Brain microvascular endothelial cell (primary cell): ENCODE results near the gene FNDC3B.

ENCODE experiments used
- DNase-seq: peaks from one replicate; pipeline ENCODE4 v3.0.0-alpha.2; 2020
- H3K27ac ChIP-seq: fragments of 250-450 bp; sonication (Bioruptor Pico); 2 replicates; pipeline ENCODE4 v1.5.1; 2020; ENCODE audit warnings: mild to moderate bottlenecking, moderate library complexity
- H3K27me3 ChIP-seq: fragments of 250-450 bp; sonication (Bioruptor Pico); replicated peaks from 2 replicates; pipeline ENCODE4 v1.5.1; 2020; ENCODE audit warnings: mild to moderate bottlenecking
- H3K36me3 ChIP-seq: fragments of 250-450 bp; sonication (Bioruptor Pico); replicated peaks from 2 replicates; pipeline ENCODE4 v1.5.1; 2020; ENCODE audit warnings: mild to moderate bottlenecking
- H3K4me3 ChIP-seq: 2 replicates; pipeline ENCODE4 v1.5.1; 2011; ENCODE audit warnings: low read depth, mild to moderate bottlenecking, control low read depth, low read length, moderate library complexity
- in situ Hi-C: cut with HindIII; loops from 2 replicates; pipeline ENCODE4 v1.10.0; 2017; ENCODE audit warnings: low sequenced_read_pairs, low pct_ligation_motif_present
- TF ChIP-seq, protein P1 (sequence below): IDR thresholded peaks from 2 replicates; pipeline ENCODE4 v1.5.1; 2011; ENCODE audit warnings: low read depth, mild to moderate bottlenecking, moderate library complexity, low read length, control low read depth, inconsistent platforms; ENCODE audit errors: missing control alignments

The FNDC3B gene

DNA sequence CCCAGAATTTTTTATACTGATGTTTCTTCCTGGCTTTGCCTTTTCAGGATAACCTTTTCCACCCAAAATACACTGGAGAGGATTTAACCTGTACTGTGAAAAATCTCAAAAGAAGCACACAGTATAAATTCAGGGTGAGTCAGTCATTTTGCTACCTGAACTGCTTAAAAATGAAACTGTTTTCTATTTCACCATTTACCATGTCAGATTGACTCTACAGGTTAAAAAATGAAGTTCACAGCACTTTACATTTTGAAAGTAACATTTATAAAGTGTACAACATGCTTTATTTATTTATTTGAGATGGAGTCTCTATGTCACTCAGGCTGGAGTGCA, 293.6 kb downstream of the FNDC3B start:
- peaks cover 70% of the 10 kb centered on the region for H3K36me3 ChIP-seq
- no peak overlapping the region for H3K27ac ChIP-seq
- DNase-seq: no peak
- in situ Hi-C loops: no loop called here
- TF ChIP-seq, protein P1, sequence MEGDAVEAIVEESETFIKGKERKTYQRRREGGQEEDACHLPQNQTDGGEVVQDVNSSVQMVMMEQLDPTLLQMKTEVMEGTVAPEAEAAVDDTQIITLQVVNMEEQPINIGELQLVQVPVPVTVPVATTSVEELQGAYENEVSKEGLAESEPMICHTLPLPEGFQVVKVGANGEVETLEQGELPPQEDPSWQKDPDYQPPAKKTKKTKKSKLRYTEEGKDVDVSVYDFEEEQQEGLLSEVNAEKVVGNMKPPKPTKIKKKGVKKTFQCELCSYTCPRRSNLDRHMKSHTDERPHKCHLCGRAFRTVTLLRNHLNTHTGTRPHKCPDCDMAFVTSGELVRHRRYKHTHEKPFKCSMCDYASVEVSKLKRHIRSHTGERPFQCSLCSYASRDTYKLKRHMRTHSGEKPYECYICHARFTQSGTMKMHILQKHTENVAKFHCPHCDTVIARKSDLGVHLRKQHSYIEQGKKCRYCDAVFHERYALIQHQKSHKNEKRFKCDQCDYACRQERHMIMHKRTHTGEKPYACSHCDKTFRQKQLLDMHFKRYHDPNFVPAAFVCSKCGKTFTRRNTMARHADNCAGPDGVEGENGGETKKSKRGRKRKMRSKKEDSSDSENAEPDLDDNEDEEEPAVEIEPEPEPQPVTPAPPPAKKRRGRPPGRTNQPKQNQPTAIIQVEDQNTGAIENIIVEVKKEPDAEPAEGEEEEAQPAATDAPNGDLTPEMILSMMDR: no peak
- H3K27me3 ChIP-seq: no peaks in the 10 kb centered on the region
- H3K4me3 ChIP-seq: no peak overlapping the region

DNA sequence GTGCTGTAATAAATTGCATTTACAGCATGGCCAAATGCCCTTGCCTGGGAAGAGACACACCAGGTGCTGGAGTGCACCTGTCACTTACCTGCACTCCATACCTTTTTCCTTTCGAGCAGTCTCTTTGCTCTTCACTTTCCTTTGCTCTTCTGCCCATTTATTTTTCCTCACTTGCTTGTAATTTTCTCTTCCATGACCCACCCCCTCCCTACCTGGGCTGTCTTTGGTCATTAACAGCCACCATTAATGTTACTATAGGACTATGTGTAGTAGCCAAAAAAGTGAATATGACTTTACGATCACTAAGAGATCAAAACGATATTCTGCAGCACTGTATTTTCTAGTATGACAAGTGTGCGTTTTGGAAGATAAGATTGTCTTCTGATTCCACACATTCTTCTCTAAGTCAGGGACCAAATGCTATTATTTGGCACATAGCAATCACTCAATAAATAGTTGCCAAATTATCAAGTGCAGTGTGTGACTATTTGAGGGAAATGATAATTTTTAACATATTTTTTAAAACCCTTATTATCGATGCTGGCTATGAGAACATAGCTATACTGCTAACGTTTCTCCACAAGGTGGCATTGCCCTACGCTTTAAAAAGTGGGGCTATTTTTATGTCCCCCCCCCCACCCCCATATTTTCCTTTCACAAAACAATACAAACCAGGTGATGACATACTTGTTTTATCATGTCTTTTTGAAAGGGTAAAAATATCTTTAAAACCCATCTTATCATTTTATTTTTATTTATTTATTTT, 294.5 kb downstream of the FNDC3B start:
- TF ChIP-seq, protein P1: peak; percentile 28
- in situ Hi-C loops: no loop called here
- no peak for DNase-seq
- Histone ChIP-seq H3K4me3 (no peak overlapping the region), H3K27me3 (no peaks in the 10 kb centered on the region), H3K27ac (no peak overlapping the region), H3K36me3 (peaks cover 68% of the 10 kb centered on the region)

DNA sequence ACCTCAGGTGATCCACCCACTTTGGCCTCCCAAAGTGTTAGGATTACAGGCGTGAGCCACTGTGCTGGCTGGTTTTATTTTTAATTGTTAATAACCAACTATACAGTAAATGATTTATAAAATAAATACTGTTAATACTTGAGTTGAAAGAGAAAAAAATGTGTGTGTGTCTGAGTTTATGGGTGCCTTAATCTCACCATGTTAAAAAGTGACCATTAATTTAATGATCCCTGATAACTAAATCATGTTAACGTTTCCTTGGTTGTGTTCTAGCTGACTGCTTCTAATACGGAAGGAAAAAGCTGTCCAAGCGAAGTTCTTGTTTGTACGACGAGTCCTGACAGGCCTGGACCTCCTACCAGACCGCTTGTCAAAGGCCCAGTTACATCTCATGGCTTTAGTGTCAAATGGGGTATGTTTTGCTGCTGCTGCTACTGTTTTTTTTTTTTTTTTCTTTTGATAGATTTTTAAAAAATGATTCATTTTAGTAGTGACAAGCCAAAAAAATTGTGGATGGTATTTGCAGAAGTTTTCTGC, 295.4 kb downstream of the FNDC3B start:
- no peak overlapping the region for H3K27ac ChIP-seq
- peaks cover 68% of the 10 kb centered on the region for H3K36me3 ChIP-seq
- H3K27me3 ChIP-seq: no peaks in the 10 kb centered on the region
- no peak for DNase-seq
- in situ Hi-C loops: no loop called here
- TF ChIP-seq, protein P1: no peak
- no peak overlapping the region for H3K4me3 ChIP-seq

DNA sequence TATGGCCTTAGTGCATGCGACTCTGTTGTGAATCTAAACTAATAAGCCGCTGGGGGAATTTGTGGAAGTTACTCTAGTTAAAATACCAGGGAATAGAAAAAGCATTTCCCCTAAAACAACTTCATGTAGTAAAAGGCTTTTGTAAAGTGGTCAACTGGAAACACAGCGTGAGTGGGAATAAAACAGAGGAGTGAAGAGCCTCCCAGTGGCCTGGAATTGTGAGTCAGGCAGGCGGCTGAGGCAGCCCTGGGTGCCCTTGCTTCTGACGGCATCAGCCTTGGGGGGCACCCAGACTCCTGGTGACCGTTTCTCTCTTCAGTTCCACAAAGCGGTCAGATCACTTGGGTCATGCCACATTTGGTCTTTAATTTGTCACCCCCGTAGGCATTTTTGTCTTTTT, 300.5 kb downstream of the FNDC3B start:
- DNase-seq: no peak
- Histone ChIP-seq H3K36me3 (peaks cover 69% of the 10 kb centered on the region), H3K27me3 (no peaks in the 10 kb centered on the region), H3K27ac (no peak overlapping the region), H3K4me3 (no peak overlapping the region)
- TF ChIP-seq, protein P1: no peak
- in situ Hi-C loops: no loop called here

DNA sequence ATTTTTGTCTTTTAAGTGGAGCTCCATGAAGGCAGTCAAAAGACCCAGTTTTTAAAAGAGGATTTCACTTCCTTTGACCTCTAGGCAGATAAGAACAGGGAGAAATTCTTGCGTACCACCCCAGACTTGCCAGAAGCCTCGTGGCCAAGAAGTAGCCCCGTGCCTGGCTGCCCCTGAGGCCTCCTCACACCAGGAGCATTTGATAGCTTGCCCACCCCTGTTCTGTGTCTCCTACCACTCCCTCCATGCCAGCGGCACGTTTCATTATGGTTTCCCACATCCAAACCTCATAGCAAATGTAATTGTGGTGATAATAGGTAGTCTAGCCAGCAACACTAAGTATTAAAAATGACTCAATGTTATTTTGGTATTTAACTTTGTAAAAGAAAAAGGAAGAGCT, 301.2 kb downstream of the FNDC3B start:
- no peak for DNase-seq
- Histone ChIP-seq H3K27me3 (no peaks in the 10 kb centered on the region), H3K4me3 (no peak overlapping the region), H3K27ac (no peak overlapping the region), H3K36me3 (peaks cover 76% of the 10 kb centered on the region)
- in situ Hi-C loops: no loop called here
- TF ChIP-seq, protein P1: no peak

DNA sequence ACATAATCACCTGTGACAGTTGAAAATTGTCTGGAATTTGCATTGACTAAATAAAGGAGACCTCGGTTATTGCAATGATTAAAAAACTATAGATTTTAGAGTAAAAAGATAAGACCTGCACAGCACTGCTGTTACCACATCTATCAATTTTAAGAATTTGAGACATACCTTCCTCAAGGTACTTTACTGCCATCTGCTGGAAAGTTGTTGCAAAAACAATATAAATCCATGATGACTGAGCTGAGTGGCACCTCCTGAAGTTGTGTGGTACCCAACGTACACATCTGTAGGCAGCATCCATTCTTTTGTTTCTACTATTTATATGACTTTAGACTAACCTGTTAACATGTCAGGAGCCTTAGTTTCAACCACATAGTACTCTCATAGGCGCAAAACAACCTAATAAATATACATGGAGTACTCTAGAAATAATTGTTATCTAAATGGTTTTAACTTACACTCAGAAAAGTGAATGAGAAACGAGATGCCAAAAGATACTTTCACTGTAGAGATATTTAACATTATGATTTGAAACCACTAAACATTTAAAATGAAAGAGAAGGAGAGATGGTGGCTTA, 302.2 kb downstream of the FNDC3B start:
- TF ChIP-seq, protein P1: peak; percentile 52
- in situ Hi-C loops: no loop called here
- no peaks in the 10 kb centered on the region for H3K27me3 ChIP-seq
- no peak overlapping the region for H3K4me3 ChIP-seq
- H3K27ac ChIP-seq: no peak overlapping the region
- no peak for DNase-seq
- peaks cover 81% of the 10 kb centered on the region for H3K36me3 ChIP-seq
